Esophagus mucosa (tissue), 1 donor: ENCODE data around the gene SIAH3. TPM values are rescaled to one million over a fixed set of nuclear protein-coding genes. Genes with fewer than 3 reads are reported as not detected.
"Not testable (repeated sequence)": the region's sequence is repeated elsewhere in the genome, so short reads cannot be mapped to it uniquely, and the experiment has no call there.

Experiments used
- ATAC-seq: fragments of 200-7000 bp; cut with Tn5 transposase; one replicate; pipeline ENCODE4 v1.9.1; 2020
- total RNA-seq: library from RNA; stranded (reverse); gene quantifications from one replicate; pipeline ENCODE4 v1.2.4, GENCODE V29; 2023
- donor health status: DM: yes; HTN: yes; CAD: no.

The SIAH3 gene
- 0.04 TPM for total RNA-seq

- ATAC-seq: no peak
Measured at GRCh38 chr13:45851171-45851921, at the start of gene SIAH3. TSS of gene SIAH3 (minus strand) at chr13:45851753. CDS start at chr13:45851629, 124 bp downstream.

DNA sequence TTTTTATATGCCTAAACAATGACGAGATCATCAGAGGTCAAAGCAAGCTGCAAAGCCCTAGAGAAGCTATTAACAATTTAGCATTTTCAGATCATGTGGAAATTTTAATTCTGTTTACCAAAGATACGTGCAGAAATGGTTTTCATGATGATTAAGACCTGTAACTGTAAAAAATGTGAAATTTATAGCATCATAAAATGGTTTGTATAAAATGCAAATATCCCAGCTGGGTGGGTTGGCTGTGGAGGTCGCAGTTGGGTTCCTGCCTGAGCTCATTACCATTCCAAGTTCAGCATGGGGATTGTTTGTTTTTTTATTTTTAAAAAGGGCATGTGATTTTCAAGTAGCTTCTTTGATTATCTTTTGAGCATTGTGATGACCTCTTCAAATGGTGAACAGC, 47.9 kb upstream of the SIAH3 start:
- no peak for ATAC-seq

- ATAC-seq: no peak
Measured at GRCh38 chr13:45897562-45897961, 46.0 kb upstream of the SIAH3 start.

DNA sequence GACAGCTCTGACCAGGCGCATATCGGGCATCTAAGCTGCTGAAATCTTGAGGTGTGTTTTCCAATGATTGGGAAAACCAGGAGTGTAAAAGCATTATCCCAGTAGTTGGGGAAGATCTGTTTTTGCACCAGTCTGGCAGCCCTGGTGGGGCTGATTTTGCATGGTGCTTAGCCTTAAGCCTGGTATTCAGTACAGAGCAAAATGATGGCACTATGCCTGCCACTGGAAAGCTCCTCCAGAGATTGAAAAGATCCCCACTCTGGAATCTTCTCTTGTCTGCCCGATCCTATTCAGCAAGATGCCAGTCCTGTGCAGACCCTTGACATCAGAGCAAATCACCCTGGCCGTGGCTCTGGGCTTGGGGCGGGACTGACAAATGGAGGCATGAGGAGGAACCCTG, 44.7 kb upstream of the SIAH3 start:
- ATAC-seq: no peak

DNA sequence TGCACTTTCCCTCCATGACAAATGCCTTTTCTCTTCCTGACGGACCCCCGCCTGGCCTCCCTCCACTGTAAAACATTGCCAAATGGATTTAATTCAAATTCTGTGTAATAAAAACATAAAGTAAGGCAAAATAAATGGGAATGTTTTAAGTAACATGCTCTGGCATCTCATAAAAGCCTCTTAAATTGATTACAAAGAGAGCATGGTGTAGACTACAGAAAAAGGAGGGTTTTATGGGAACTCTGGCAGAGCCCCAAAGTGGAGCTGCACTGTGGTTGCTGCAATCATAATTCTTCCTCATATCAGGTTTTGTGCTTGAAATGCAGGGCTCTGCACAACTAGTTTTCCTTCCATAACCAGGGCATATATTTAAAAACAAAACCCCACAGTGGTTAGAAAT, 44.3 kb upstream of the SIAH3 start:
- no peak for ATAC-seq

DNA sequence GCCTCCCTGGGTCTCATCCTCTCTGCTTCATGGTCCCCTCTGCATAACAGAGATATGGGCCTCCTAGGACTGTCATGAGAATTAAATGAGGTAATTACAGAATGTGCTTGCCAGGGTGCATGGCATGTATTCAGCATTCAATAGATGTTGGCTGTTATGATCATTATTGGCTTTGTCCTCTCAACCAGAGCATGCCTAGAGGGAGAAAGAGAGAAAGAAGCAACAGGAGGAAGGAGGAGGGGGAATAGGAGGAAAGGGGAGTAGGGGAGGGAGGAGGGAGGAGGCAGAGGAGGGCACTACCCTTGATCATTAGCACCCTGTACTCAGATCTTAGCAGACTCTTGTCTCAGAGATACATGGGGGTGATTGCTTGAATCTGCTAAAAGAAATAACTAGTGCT, 41.0 kb upstream of the SIAH3 start:
- ATAC-seq: no peak

DNA sequence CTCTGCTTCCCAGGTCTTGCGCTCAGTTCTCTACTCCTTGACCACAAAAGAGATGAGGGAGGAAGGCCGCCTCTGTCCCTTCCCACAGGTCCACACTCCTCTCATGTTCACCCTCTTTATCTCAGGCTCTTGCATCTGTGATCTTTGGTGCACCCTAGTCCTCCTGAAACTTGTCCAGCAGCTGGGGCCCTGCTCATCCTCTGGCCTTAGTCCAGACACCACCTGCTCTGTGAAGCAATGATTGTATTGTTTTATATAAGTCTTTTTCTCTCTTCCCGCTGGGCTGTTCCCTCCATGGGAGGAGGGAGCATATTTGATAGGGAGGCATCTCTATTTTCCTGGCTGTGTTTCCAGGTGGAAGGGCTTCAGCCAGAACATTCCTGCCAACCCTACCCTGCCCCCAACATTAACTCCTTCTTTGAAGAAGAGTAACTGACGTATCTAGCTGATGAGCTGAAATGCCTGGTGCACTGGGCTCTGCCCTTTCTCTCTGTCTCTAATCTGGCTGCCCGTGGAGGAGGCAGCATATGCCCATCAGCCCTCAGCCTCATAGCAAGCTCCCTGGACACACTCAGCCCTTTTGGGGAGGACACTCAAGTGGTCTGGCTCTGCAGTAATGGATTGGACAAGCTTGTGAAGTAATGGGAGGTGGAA, 38.2 kb upstream of the SIAH3 start:
- no peak for ATAC-seq

DNA sequence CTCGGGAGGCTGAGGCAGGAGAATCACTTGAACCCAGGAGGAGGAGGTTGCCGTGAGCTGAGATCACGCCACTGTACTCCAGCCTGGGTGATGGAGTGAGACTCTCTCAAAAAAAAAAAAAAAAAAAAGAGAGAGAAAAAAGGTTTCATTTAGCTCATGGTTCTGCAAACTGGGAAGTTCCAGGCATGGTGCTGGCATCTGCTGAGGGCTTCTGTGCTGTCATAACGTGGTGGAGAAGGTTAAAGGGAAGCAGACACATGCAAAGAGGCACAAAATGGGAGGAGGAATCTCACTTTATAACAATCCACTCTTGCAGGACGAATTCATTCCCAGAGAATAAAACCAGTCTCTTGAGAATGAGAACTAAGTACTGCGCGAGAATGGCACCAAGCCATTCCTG, 34.9 kb upstream of the SIAH3 start:
- ATAC-seq: no peak

DNA sequence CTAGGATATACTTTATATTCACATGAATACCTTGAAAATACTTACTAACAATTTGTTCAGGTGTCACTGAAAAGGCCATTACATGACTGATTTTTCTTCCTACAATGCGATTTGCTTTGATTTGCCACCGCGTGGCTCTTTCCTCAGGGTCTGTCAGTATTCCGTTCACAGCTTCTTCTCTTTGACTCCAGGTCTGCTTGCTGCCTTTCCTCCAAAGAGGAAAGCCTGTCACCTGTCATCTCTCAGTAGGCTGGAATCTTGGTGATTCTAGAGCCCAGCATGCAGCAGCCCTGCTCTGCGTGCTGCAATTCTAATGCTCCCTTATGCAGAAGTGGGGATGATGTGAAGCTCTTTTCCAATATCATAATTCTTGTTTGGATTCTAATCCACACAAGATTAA, 33.6 kb upstream of the SIAH3 start:
- ATAC-seq: no peak

DNA sequence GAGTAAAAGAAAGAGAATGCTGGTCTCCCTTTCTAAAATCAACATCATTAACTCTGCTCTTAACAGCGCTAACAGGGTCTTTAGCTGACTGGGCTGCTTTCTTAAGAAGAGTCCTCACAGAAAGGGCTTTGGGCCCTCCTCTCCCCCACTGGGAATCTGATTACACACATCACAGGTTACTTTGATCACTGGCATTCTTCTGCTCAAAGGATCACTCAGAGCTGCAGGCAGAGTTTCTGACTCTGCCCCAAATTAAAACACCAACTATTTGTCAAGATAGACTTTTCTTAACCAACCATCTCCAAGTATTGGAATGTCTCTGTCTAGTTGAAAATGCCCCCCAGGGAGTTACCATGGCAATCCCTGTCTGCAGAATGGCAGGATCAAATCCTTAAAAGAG, 31.1 kb upstream of the SIAH3 start:
- ATAC-seq: no peak

GRCh38 chr13:45881353-45881752, 29.8 kb upstream of the SIAH3 start:
- no peak for ATAC-seq

- no peak for ATAC-seq
Measured at GRCh38 chr13:45880242-45880641, 28.7 kb upstream of the SIAH3 start.

- ATAC-seq: peak; percentile 73
Measured at GRCh38 chr13:45879666-45880065, 28.1 kb upstream of the SIAH3 start.

GRCh38 chr13:45878966-45879365, 27.4 kb upstream of the SIAH3 start:
- ATAC-seq: no peak

- no peak for ATAC-seq
Measured at GRCh38 chr13:45876781-45877180, 25.2 kb upstream of the SIAH3 start.

- peak; percentile 93 for ATAC-seq
Measured at GRCh38 chr13:45875951-45876350, 24.4 kb upstream of the SIAH3 start.

DNA sequence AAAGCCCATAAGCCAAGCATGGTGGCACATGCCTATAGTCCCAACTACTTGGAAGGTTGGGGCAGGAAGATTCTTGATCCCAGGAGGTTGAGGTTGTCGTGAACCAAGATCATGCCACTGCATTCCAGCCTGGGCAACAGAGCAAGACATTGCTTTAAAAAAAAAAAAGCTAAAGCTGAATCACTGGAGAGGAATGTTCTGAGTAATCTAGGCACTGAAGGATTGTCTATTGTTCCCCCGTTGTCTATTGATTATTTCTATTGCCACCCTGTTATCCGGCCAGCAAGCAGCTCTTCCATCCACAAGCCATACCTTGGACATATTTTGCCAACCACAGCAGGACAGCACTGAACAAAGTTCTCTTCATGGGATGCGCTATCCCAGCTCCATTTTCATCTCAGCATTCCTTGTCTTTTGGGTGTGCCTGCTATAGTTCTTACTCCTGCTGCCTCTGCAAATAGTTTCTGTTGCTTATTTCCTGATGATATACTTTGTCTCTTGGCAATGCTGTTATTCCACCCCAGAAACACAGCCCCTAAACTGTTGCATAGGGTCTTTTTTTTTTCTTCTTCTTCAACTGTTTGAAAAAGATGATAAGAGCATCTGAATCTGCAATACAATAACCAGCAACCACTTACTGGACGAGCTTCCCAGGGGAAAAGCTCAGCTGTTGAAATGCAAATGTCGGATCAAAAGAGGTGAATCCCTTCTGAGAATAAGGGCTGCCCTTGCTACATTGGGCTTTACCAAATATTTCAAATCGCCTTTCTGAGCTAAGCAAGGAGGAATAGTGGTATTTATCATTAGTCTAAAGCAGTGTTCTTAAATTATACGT, 22.2 kb upstream of the SIAH3 start:
- ATAC-seq: peak; percentile 19

- no peak for ATAC-seq
Measured at GRCh38 chr13:45872566-45872965, 21.0 kb upstream of the SIAH3 start.

DNA sequence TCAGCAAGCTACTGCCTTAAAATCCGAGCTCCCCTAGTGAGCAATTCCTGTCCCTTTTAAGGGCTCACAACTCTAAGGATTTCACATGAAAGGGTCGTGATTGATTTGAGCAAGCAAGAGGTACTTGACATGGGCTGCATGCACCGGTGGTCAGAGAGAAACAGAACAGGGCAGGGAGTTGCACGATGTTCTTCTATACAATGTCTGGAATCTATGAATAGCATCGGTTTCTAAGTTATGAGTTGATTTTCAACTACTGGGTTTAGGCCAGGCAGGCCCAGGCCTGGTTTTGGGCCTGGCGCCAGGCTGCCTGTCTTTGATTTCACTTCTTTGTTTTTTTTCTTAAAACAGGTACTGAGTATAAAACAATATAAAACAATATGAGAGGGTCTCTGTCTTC, 19.6 kb upstream of the SIAH3 start:
- not testable (repeated sequence) for ATAC-seq

DNA sequence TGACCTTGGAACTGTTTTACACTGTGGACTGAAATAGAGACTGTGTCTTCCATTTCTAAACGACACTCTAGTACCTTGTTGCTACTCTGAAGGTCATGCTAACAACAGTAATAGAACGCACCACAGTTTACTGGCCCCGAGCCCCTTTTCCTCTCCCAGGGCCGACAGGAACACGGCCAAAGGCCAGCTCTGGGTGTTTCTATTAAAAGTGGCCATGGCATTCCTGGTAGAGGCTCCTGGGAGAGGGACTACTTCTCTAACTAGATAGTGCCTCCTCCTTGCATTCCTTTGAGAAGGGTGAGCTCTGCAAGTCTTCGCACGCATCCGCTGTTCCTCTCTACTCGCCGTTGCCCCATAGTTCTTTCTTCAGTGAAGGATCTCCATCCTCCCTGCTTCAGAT, 18.7 kb upstream of the SIAH3 start:
- ATAC-seq: no peak

- peak; percentile 48 for ATAC-seq
Measured at GRCh38 chr13:45865414-45865813, 13.9 kb upstream of the SIAH3 start.

- no peak for ATAC-seq
Measured at GRCh38 chr13:45863709-45864590, 12.4 kb upstream of the SIAH3 start.

- ATAC-seq: no peak
Measured at GRCh38 chr13:45861322-45861721, 9.8 kb upstream of the SIAH3 start.
